Endothelial cell of umbilical vein (primary cell): ENCODE measurements around the gene ZFYVE28.

Experiments
- MYC ChIP-seq: IDR thresholded peaks from one replicate; pipeline ENCODE4 v1.6.1; 2011; ENCODE audit warnings: mild to moderate bottlenecking, low read depth, low read length
- TF ChIP-seq, protein P1 (sequence below), 2 donors: IDR thresholded peaks; 1 replicate in 1 of 2; 2 replicates in 1 of 2; pipeline ENCODE4 v1.5.1; 2011; ENCODE audit warnings: low read length in 2 of 2, mild to moderate bottlenecking in 2 of 2, moderate library complexity in 2 of 2, control low read depth in 1 of 2, inconsistent platforms in 1 of 2, low read depth in 1 of 2; ENCODE audit not compliant: insufficient read depth in 1 of 2; ENCODE audit errors: extremely low read depth in 1 of 2

DNA sequence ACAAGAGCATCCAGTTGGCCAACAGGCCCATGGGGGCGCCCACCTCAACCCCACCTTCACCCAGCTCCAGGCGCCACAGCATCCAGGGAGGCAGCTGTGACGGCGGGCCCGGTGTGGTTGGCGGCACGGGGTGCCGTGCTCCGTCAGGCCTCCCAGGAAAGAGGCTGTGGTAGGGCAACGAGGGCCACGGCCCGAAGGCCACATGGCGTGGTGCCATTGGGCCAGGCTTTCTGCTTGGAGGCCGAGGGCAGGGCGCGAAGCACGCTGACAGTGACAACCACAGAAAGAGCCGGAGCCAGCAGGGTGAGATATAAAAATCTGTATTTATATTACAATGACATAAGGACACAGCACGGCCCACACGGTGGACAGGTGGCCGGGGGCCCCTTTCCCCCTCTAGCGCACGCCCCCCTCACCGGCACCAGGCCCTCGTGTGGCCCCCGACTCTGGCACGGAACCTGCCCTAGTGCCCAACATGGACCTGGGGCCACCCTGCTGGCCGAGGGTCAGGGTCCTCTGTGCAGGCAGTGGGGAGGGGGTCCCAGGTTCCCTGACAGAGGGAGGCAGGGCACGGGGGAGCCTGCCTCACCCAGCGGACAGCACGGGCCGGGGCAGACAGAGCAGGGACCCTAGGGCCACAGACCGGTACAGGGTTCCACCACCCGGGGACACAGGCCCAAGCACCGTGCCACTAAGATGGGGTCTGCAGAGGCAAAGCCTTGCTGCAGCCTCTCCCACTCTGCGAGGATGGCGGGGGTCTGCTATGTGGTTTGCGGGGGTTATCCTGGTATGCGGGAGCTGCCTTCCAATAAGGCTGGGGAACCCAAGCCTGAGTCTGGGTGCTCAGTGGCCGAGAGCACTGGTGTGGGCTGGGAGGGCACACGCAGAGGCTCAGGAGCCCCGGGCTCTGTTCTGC is 171.1 kb downstream of the ZFYVE28 start:
- TF ChIP-seq, protein P1, sequence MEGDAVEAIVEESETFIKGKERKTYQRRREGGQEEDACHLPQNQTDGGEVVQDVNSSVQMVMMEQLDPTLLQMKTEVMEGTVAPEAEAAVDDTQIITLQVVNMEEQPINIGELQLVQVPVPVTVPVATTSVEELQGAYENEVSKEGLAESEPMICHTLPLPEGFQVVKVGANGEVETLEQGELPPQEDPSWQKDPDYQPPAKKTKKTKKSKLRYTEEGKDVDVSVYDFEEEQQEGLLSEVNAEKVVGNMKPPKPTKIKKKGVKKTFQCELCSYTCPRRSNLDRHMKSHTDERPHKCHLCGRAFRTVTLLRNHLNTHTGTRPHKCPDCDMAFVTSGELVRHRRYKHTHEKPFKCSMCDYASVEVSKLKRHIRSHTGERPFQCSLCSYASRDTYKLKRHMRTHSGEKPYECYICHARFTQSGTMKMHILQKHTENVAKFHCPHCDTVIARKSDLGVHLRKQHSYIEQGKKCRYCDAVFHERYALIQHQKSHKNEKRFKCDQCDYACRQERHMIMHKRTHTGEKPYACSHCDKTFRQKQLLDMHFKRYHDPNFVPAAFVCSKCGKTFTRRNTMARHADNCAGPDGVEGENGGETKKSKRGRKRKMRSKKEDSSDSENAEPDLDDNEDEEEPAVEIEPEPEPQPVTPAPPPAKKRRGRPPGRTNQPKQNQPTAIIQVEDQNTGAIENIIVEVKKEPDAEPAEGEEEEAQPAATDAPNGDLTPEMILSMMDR (IDR thresholded peaks at IDR 0.05; ENCODE audit: extremely low read depth in 1 of 2, insufficient read depth in 1 of 2, low read depth in 1 of 2, low read length in 2 of 2), result no peak
- TF ChIP-seq MYC, result no peak
